ENCODE data around the gene MIX23. TPM values are rescaled to one million over a fixed set of nuclear protein-coding genes. Genes with fewer than 3 reads are reported as not detected.

Gene MIX23
- total RNA-seq, 1 experiment from 2014 or later: 80.6 TPM

- Histone ChIP-seq H3K56ac (ENCODE audit: insufficient read length, low read depth, low read length) (no peak overlapping the region), H4K20me1 (ENCODE audit: control insufficient read depth, insufficient read depth, insufficient read length) (no peaks in the 10 kb centered on the region), H3K4ac (ENCODE audit: low read depth, low read length) (no peak overlapping the region), H3K79me2 (ENCODE audit: insufficient read depth, low read length) (no peaks in the 10 kb centered on the region), H3K23ac (ENCODE audit: insufficient read length, low read depth, low read length) (no peak overlapping the region), H2AFZ (ENCODE audit: low read length) (no peak overlapping the region), H3K9ac (ENCODE audit: extremely low read depth, insufficient read length, low read length) (no peak overlapping the region), H3K27me3 (ENCODE audit: insufficient read depth, low read length) (no peaks in the 10 kb centered on the region), H3K27ac (ENCODE audit: insufficient read length, low read depth, low read length) (no peak overlapping the region), H3K23me2 (ENCODE audit: insufficient read length, low read depth, low read length, poor library complexity, severe bottlenecking) (no peaks in the 10 kb centered on the region), H3K18ac (ENCODE audit: insufficient read length, low read depth, low read length) (no peak overlapping the region), H2BK120ac (ENCODE audit: low read depth, low read length, poor library complexity, severe bottlenecking) (no peak overlapping the region), H3K9me3 (ENCODE audit: control insufficient read depth, low read depth, low read length) (no peaks in the 10 kb centered on the region), H3K4me1 (ENCODE audit: insufficient read depth, low read length) (no peaks in the 10 kb centered on the region), H3K4me2 (ENCODE audit: insufficient read depth, insufficient read length, low read length) (no peak overlapping the region), H2BK5ac (ENCODE audit: insufficient read length, low read length) (no peak overlapping the region), H4K5ac (ENCODE audit: insufficient read length, low read depth, low read length) (no peak overlapping the region), H2AK5ac (ENCODE audit: insufficient read length, low read length) (no peak overlapping the region), H3K79me1 (ENCODE audit: insufficient read depth, low read depth, low read length, poor library complexity, severe bottlenecking) (no peaks in the 10 kb centered on the region), H3K14ac (ENCODE audit: insufficient read depth, low read length) (no peak overlapping the region), H2BK20ac (ENCODE audit: low read depth, low read length, poor library complexity, severe bottlenecking) (no peak overlapping the region), H3T11ph (ENCODE audit: low read length) (no peak overlapping the region), H4K8ac (replicated peaks; ENCODE audit: insufficient read length, low read depth, low read length) (no peak overlapping the region), H4K91ac (ENCODE audit: insufficient read length, low read depth, low read length) (no peak overlapping the region), H2BK12ac (ENCODE audit: insufficient read length, low read depth, low read length) (no peak overlapping the region), H2BK15ac (ENCODE audit: low read depth, low read length) (no peak overlapping the region)
- Mint-ChIP-seq H3K36me3 (ENCODE audit: insufficient read depth in 1 of 3, low read depth in 3 of 3) (peaks cover 13 to 64% (median 43%) of the 10 kb centered on the region in 3 experiments; a peak in 6 of 7 replicates), H3K4me3 (no peak overlapping the region), H3K4me1 (peaks cover 0 to 2% of the 10 kb centered on the region in 2 experiments; a peak in 1 of 4 replicates), H3K9me3 (no peaks in the 10 kb centered on the region), H3K27ac (no peak overlapping the region), H3K27me3 (ENCODE audit: low read depth) (no peaks in the 10 kb centered on the region)
- no peak for DNase-seq
- TF ChIP-seq CTCF (conservative IDR thresholded peaks at IDR 0.05): no peak
- no CpG with 5 or more reads among the region's 1 CpG for WGBS (ENCODE audit: extremely low coverage, insufficient read length, low lambda C conversion rate)
Measured at GRCh38 chr3:122365073-122365472, 18.0 kb downstream of the MIX23 start.
